Right cardiac atrium (tissue), 5 donors: Measurements from ENCODE around the gene GOLGA6C. TPM values are rescaled to one million over a fixed set of nuclear protein-coding genes. Genes with fewer than 3 reads are reported as not detected.
"Not testable (repeated sequence)": the region's sequence is repeated elsewhere in the genome, so short reads cannot be mapped to it uniquely, and the experiment has no call there.

ENCODE experiments used
- ATAC-seq, 2 donors: fragments of 200-7000 bp; cut with Tn5 transposase; one replicate each; pipeline versions ENCODE4 v1.8.0 to v1.9.1; 2020; ENCODE audit warnings: moderate library complexity in 2 of 2, mild to moderate bottlenecking in 1 of 2
- DNase-seq, 3 donors: peaks; one replicate each; pipeline ENCODE4 v3.0.0-alpha.2; 2020
- H3K27ac ChIP-seq: one replicate; pipeline ENCODE4 v1.5.1; 2013; ENCODE audit warnings: mild to moderate bottlenecking, low read length, control low read depth, moderate library complexity
- H3K27me3 ChIP-seq: one replicate; pipeline ENCODE4 v1.6.1; 2013; ENCODE audit not compliant: control insufficient read depth, insufficient read depth
- H3K4me1 ChIP-seq: one replicate; pipeline ENCODE4 v1.6.1; 2013; ENCODE audit warnings: low read length; ENCODE audit not compliant: control insufficient read depth, insufficient read depth
- H3K4me3 ChIP-seq: one replicate; pipeline ENCODE4 v1.5.1; 2013; ENCODE audit warnings: low read length, control low read depth
- H3K9me3 ChIP-seq: one replicate; pipeline ENCODE4 v1.6.1; 2013; ENCODE audit warnings: low read length; ENCODE audit not compliant: control insufficient read depth
- WGBS: extraction: QIAGEN DNeasy Blood & Tissue Kit; methylation state at CpG from one replicate; pipeline ENCODE4 v1.1.7; 2013; 5-methylcytosine and 5-hydroxymethylcytosine counted together
- intact Hi-C, 4 donors: fragments of 100-400 bp; cut with DNase I; formaldehyde crosslinking; loops; one replicate each; pipeline versions ENCODE4 v1.11.0 to v1.14.0; 2022 to 2023
- polyA plus RNA-seq: library from polyadenylated mRNA; stranded (reverse); fragments of 200-250 nt; gene quantifications from one replicate; pipeline ENCODE4 v1.2.3, GENCODE V29; 2013
- total RNA-seq, 4 donors: library from RNA; stranded (reverse); fragmentation: NEBNext Ultra II Directional; extraction: Animal tissue kit (Norgen Biotek cat#: 25700); gene quantifications; one replicate each; pipeline ENCODE4 v1.2.1, GENCODE V29; 2021
- donor health status: healthy with polysubstance abuse.
- donor health status: DM: no; HTN: yes; CAD: no.
- donor health status: DM: no; HTN: no; CAD: no.
- donor health status: DM: no; HTN: yes; CAD: no; lungs with severe emphysema.
- donor health status: DM: yes; HTN: yes; CAD: no.

GOLGA6C gene
- total and polyA plus RNA-seq, 5 donors: not detected

- ATAC-seq (no peak), DNase-seq (no peak)
- intact Hi-C loops: no loop called here
- 86% methylated on average over 9 of the region's 9 CpGs for WGBS
- no peak overlapping the region for H3K27ac ChIP-seq
- H3K27me3 ChIP-seq: no peaks in the 10 kb centered on the region
- no peaks in the 10 kb centered on the region for H3K4me1 ChIP-seq
- no peak overlapping the region for H3K4me3 ChIP-seq
- H3K9me3 ChIP-seq: no peaks in the 10 kb centered on the region
These were observed 44.2 kb downstream of the GOLGA6C start for GRCh38 chr15:75302318-75302717.

- intact Hi-C loops, ATAC-seq, H3K4me1 ChIP-seq, H3K4me3 ChIP-seq, DNase-seq, H3K27me3 ChIP-seq, H3K27ac ChIP-seq, H3K9me3 ChIP-seq: not testable (repeated sequence)
- WGBS: 90% methylated on average over 4 of the region's 4 CpGs
These were observed 44.6 kb downstream of the GOLGA6C start for GRCh38 chr15:75302753-75303152.

GRCh38 chr15:75306188-75306587, 48.1 kb downstream of the GOLGA6C start:
- WGBS: 67% methylated on average over 3 of the region's 3 CpGs
- intact Hi-C loops: no loop called here
- ATAC-seq: no peak
- DNase-seq: no peak
- Histone ChIP-seq H3K27ac (no peak overlapping the region), H3K27me3 (no peaks in the 10 kb centered on the region), H3K4me3 (no peak overlapping the region), H3K4me1 (no peaks in the 10 kb centered on the region), H3K9me3 (no peaks in the 10 kb centered on the region)

- no peaks in the 10 kb centered on the region for H3K27me3 ChIP-seq
- ATAC-seq: peak in 1 of 2 donors; percentile 51
- H3K9me3 ChIP-seq: no peaks in the 10 kb centered on the region
- no peaks in the 10 kb centered on the region for H3K4me1 ChIP-seq
- H3K27ac ChIP-seq: no peak overlapping the region
- peak in 1 of 3 donors; percentile 21 for DNase-seq
- intact Hi-C loops: no loop called here
- WGBS: 34% methylated on average over 15 of the region's 15 CpGs
- no peak overlapping the region for H3K4me3 ChIP-seq
These were observed 49.8 kb downstream of the GOLGA6C start for GRCh38 chr15:75307778-75308390.

GRCh38 chr15:75309711-75310110, 51.6 kb downstream of the GOLGA6C start:
- no peak for ATAC-seq
- no peak for DNase-seq
- Histone ChIP-seq H3K4me3 (no peak overlapping the region), H3K4me1 (no peaks in the 10 kb centered on the region), H3K27me3 (no peaks in the 10 kb centered on the region), H3K9me3 (no peaks in the 10 kb centered on the region), H3K27ac (no peak overlapping the region)
- intact Hi-C loops: no loop called here

- H3K4me1 ChIP-seq, DNase-seq, H3K4me3 ChIP-seq, H3K9me3 ChIP-seq, H3K27ac ChIP-seq, ATAC-seq, H3K27me3 ChIP-seq, intact Hi-C loops: not testable (repeated sequence)
- WGBS: 98% methylated on average over 1 of the region's 1 CpG
These were observed 54.4 kb downstream of the GOLGA6C start for GRCh38 chr15:75312548-75312947.

GRCh38 chr15:75313116-75313845, 55.1 kb downstream of the GOLGA6C start:
- H3K4me1 ChIP-seq: no peaks in the 10 kb centered on the region
- WGBS: 82% methylated on average over 13 of the region's 13 CpGs
- ATAC-seq (no peak), DNase-seq (no peak)
- no peak overlapping the region for H3K4me3 ChIP-seq
- H3K27me3 ChIP-seq: no peaks in the 10 kb centered on the region
- intact Hi-C loops: no loop called here
- H3K9me3 ChIP-seq: no peaks in the 10 kb centered on the region
- no peak overlapping the region for H3K27ac ChIP-seq

GRCh38 chr15:75314552-75315290, 56.6 kb downstream of the GOLGA6C start:
- ATAC-seq: no peak
- no peak overlapping the region for H3K27ac ChIP-seq
- H3K4me1 ChIP-seq: no peaks in the 10 kb centered on the region
- no peak for DNase-seq
- no peaks in the 10 kb centered on the region for H3K27me3 ChIP-seq
- 78% methylated on average over 5 of the region's 5 CpGs for WGBS
- intact Hi-C loops: no loop called here
- no peaks in the 10 kb centered on the region for H3K9me3 ChIP-seq
- no peak overlapping the region for H3K4me3 ChIP-seq

GRCh38 chr15:75319231-75319897, 61.2 kb downstream of the GOLGA6C start:
- H3K27ac ChIP-seq, intact Hi-C loops, H3K27me3 ChIP-seq, H3K4me3 ChIP-seq, H3K9me3 ChIP-seq, DNase-seq, H3K4me1 ChIP-seq, ATAC-seq: not testable (repeated sequence)
- WGBS: 76% methylated on average over 5 of the region's 5 CpGs
